Measurements from ENCODE around the gene WASF2. TPM values are rescaled to one million over a fixed set of nuclear protein-coding genes. Genes with fewer than 3 reads are reported as not detected.
A peak's percentile ranks its signal among the peaks of the same experiment; 100 is the strongest.

Gene WASF2
- total and polyA plus RNA-seq, 4 experiments from 2014 or later, result 31.6 to 164 (median 122) TPM

- Mint-ChIP-seq H3K4me1 (peaks cover 11 to 29% (median 19%) of the 10 kb centered on the region in 4 donors), H3K27ac (peak overlapping the region in 4 of 7 donors; percentile 39 to 81 (median 74)), H3K27me3 (no peaks in the 10 kb centered on the region), H3K4me3 (peak overlapping the region in 1 of 8 donors; percentile 65), H3K9me3 (no peaks in the 10 kb centered on the region), H3K36me3 (peaks cover 0 to under 1% of the 10 kb centered on the region in 2 donors)
- Histone ChIP-seq H3K27ac (ENCODE audit: low read depth, low read length) (no peak overlapping the region), H3K36me3 (ENCODE audit: insufficient read depth, low read length) (no peaks in the 10 kb centered on the region), H3K4me1 (ENCODE audit: insufficient read depth, low read length) (peaks cover 20% of the 10 kb centered on the region), H3K27me3 (ENCODE audit: insufficient read depth, low read length) (no peaks in the 10 kb centered on the region), H3K4me3 (ENCODE audit: low read length in 2 of 2) (no peak overlapping the region), H3K9me3 (ENCODE audit: control insufficient read depth in 1 of 2, low read length in 2 of 2) (no peaks in the 10 kb centered on the region)
- ChIA-PET CTCF (ENCODE audit: partially characterized antibody) (no interaction called here), POLR2A (ENCODE audit: partially characterized antibody) (no interaction called here)
- no peak for DNase-seq
- intact Hi-C loops (cut with micrococcal nuclease), result no loop called here
Measured at GRCh38 chr1:27517301-27517700, 27.3 kb upstream of the WASF2 start.

DNA sequence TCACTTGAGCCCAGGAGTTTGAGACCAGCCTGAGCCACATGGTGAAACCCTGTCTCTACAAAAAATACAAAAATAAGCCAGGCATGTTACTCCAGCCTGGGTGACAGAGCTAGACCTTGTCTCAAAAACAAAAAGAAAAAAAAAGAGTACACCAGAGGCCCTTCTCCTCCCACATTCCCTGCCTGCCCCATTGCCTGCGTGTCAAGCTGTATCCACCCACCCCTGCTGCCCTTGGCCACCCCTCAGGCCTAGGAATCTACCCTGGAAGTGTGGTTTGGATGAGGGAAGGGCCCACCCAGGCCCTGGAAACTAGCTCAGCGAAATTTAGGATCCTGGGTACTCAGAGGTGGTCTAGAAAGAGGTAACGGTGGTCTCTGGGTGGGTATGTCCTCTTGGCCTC, 25.7 kb upstream of the WASF2 start:
- Histone ChIP-seq H3K27ac (ENCODE audit: low read depth, low read length) (no peak overlapping the region), H3K36me3 (ENCODE audit: insufficient read depth, low read length) (no peaks in the 10 kb centered on the region), H3K4me3 (ENCODE audit: low read length in 2 of 2) (no peak overlapping the region), H3K27me3 (ENCODE audit: insufficient read depth, low read length) (no peaks in the 10 kb centered on the region), H3K9me3 (ENCODE audit: control insufficient read depth in 1 of 2, low read length in 2 of 2) (no peaks in the 10 kb centered on the region), H3K4me1 (ENCODE audit: insufficient read depth, low read length) (peaks cover 3% of the 10 kb centered on the region)
- no peak for DNase-seq
- ChIA-PET POLR2A (ENCODE audit: partially characterized antibody) (interaction anchor here (1.3 to 1.8 kb wide), 2 partner anchors 12 to 25 kb away, joined by 3 to 8 read pairs; partner anchors contain the start of gene WASF2), CTCF (ENCODE audit: partially characterized antibody) (interaction anchor here (0.7 to 1.6 kb wide), 3 partner anchors 10 to 219 kb away, joined by 3 to 5 read pairs (median 3); no protein-coding TSS in a partner anchor)
- H3K9me3 Mint-ChIP-seq, result no peaks in the 10 kb centered on the region
- intact Hi-C loops (cut with micrococcal nuclease), result no loop called here
- no peaks in the 10 kb centered on the region for H3K36me3 Mint-ChIP-seq
- H3K4me1 Mint-ChIP-seq, result peaks cover 0 to 13% (median 5%) of the 10 kb centered on the region in 4 donors
- H3K27me3 Mint-ChIP-seq, result no peaks in the 10 kb centered on the region
- H3K4me3 Mint-ChIP-seq, result no peak overlapping the region
- no peak overlapping the region for H3K27ac Mint-ChIP-seq

GRCh38 chr1:27513958-27514357, 24.0 kb upstream of the WASF2 start:
- H3K4me1 Mint-ChIP-seq, result peaks cover 0 to 6% (median 2%) of the 10 kb centered on the region in 4 donors
- H3K9me3 ChIP-seq (ENCODE audit: control insufficient read depth in 1 of 2, low read length in 2 of 2), result no peaks in the 10 kb centered on the region
- no peaks in the 10 kb centered on the region for H3K27me3 Mint-ChIP-seq
- intact Hi-C loops (cut with micrococcal nuclease), result no loop called here
- no peak overlapping the region for H3K27ac Mint-ChIP-seq
- ChIA-PET POLR2A (ENCODE audit: partially characterized antibody) (no interaction called here), CTCF (ENCODE audit: partially characterized antibody) (no interaction called here)
- no peak overlapping the region for H3K4me3 ChIP-seq (ENCODE audit: low read length in 2 of 2)
- no peak overlapping the region for H3K27ac ChIP-seq (ENCODE audit: low read depth, low read length)
- H3K4me1 ChIP-seq (ENCODE audit: insufficient read depth, low read length), result no peaks in the 10 kb centered on the region
- H3K36me3 Mint-ChIP-seq, result no peaks in the 10 kb centered on the region
- DNase-seq, result no peak
- H3K9me3 Mint-ChIP-seq, result no peaks in the 10 kb centered on the region
- no peaks in the 10 kb centered on the region for H3K27me3 ChIP-seq (ENCODE audit: insufficient read depth, low read length)
- no peak overlapping the region for H3K4me3 Mint-ChIP-seq
- no peaks in the 10 kb centered on the region for H3K36me3 ChIP-seq (ENCODE audit: insufficient read depth, low read length)

- Mint-ChIP-seq H3K36me3 (no peaks in the 10 kb centered on the region), H3K27ac (peak overlapping the region in 1 of 7 donors; percentile 37), H3K27me3 (no peaks in the 10 kb centered on the region), H3K4me3 (no peak overlapping the region), H3K9me3 (no peaks in the 10 kb centered on the region), H3K4me1 (peaks cover 0 to 6% (median 2%) of the 10 kb centered on the region in 4 donors)
- Histone ChIP-seq H3K36me3 (ENCODE audit: insufficient read depth, low read length) (no peaks in the 10 kb centered on the region), H3K4me1 (ENCODE audit: insufficient read depth, low read length) (no peaks in the 10 kb centered on the region), H3K9me3 (ENCODE audit: control insufficient read depth in 1 of 2, low read length in 2 of 2) (no peaks in the 10 kb centered on the region), H3K27me3 (ENCODE audit: insufficient read depth, low read length) (no peaks in the 10 kb centered on the region), H3K27ac (ENCODE audit: low read depth, low read length) (no peak overlapping the region), H3K4me3 (ENCODE audit: low read length in 2 of 2) (no peak overlapping the region)
- ChIA-PET POLR2A (ENCODE audit: partially characterized antibody) (no interaction called here), CTCF (ENCODE audit: partially characterized antibody) (no interaction called here)
- no peak for DNase-seq
- intact Hi-C loops (cut with micrococcal nuclease), result no loop called here
Measured at GRCh38 chr1:27513528-27513927, 23.6 kb upstream of the WASF2 start.

DNA sequence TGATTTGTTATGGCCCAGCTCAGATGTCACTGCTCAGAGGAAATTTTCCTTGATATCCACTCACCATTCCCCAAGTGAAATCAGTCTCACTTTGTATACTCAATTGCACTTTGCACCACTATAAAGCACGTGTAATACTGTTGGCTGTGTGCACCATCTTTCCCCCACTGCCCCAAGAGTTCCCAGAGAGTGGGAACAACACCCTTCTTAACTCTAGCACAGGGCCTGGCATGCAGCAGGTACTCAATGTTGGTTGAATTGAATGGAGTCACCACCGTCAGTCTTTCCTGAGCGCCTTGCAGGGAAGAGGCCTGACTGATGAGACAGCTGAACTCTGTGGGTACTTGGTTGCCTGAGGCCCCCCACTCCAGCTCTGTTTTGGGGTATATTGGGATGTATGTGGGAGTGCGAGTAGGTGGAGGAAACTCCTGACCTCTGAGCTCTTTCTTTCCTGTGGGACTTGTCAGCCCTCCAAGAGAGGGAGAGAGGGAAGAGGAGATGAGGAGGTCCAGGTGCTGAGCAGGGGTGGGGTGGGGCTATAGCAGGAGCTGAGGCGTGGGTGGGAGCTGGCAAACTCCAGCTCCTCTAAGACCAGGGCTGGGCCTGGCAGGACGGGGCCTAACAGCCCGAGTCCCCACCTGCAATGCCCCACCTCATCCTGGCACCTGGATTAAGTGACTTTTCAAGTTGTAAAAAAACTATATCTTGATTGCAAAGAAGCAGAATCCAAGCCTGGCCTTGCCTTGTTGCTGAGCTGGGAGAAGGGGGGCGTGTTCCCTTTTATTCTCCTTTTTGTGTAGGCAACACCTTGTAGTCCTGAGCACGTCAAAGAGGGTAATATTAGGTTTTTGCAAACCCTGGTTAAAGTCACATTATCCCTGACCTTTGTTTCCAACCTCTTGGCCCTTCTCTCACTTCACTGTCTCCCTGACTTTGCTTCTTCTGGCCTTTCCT, 19.4 kb upstream of the WASF2 start:
- Mint-ChIP-seq H3K27me3 (no peaks in the 10 kb centered on the region), H3K4me1 (peaks cover 0 to 5% (median 0%) of the 10 kb centered on the region in 4 donors), H3K27ac (peak overlapping the region in 3 of 7 donors; percentile 14 to 57 (median 52)), H3K36me3 (no peaks in the 10 kb centered on the region), H3K9me3 (no peaks in the 10 kb centered on the region), H3K4me3 (no peak overlapping the region)
- Histone ChIP-seq H3K4me3 (ENCODE audit: low read length in 2 of 2) (no peak overlapping the region), H3K4me1 (ENCODE audit: insufficient read depth, low read length) (no peaks in the 10 kb centered on the region), H3K36me3 (ENCODE audit: insufficient read depth, low read length) (no peaks in the 10 kb centered on the region), H3K9me3 (ENCODE audit: control insufficient read depth in 1 of 2, low read length in 2 of 2) (no peaks in the 10 kb centered on the region), H3K27ac (ENCODE audit: low read depth, low read length) (no peak overlapping the region), H3K27me3 (ENCODE audit: insufficient read depth, low read length) (no peaks in the 10 kb centered on the region)
- intact Hi-C loops (cut with micrococcal nuclease), result no loop called here
- no peak for DNase-seq
- CTCF ChIA-PET (ENCODE audit: partially characterized antibody), result no interaction called here
- POLR2A ChIA-PET (ENCODE audit: partially characterized antibody), result no interaction called here

DNA sequence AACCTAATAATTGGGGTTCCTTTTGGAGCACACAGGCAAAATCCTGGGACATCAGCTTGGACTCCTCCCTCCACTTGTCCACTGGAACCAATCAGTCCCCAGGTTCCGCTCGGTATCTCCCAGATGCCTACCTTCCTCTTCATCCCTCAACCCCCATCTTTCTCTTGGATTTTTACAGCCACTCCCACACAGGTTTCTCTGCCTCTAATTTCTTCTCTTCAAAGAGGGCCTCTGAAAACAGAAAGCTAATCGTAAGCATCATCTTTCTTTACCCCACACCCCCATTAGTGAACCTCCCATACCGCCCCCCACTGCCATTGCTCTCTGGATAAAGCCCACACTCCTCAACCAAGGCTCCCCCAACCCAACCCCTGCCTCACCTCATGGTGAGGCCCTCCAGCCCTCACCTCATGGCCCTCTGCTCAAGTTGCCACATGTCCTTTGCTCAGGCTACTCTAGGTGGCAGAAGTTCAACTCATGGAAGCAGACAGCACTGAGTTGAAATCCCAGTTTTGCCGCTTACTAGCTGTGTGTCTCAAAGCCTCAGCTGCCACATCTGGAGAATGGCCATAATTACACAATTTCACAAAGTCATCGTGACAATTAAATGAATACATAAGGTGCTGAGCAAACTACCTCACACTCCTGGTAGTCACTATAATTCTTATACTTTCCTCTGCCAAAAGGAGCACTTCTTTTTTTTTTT, 18.1 kb upstream of the WASF2 start:
- Histone ChIP-seq H3K27me3 (ENCODE audit: insufficient read depth, low read length) (no peaks in the 10 kb centered on the region), H3K9me3 (ENCODE audit: control insufficient read depth in 1 of 2, low read length in 2 of 2) (no peaks in the 10 kb centered on the region), H3K4me1 (ENCODE audit: insufficient read depth, low read length) (no peaks in the 10 kb centered on the region), H3K36me3 (ENCODE audit: insufficient read depth, low read length) (no peaks in the 10 kb centered on the region), H3K4me3 (ENCODE audit: low read length in 2 of 2) (no peak overlapping the region), H3K27ac (ENCODE audit: low read depth, low read length) (no peak overlapping the region)
- H3K36me3 Mint-ChIP-seq, result no peaks in the 10 kb centered on the region
- POLR2A ChIA-PET (ENCODE audit: partially characterized antibody), result interaction anchor here (0.7 kb wide), 2 partner anchors 13 to 14 kb away, joined by 3 read pairs; no protein-coding TSS in a partner anchor
- no peaks in the 10 kb centered on the region for H3K27me3 Mint-ChIP-seq
- H3K4me1 Mint-ChIP-seq, result peaks cover 0 to 5% (median 0%) of the 10 kb centered on the region in 4 donors
- CTCF ChIA-PET (ENCODE audit: partially characterized antibody), result no interaction called here
- H3K27ac Mint-ChIP-seq, result peak overlapping the region in 4 of 7 donors; percentile 65 to 91 (median 82)
- H3K4me3 Mint-ChIP-seq, result no peak overlapping the region
- H3K9me3 Mint-ChIP-seq, result no peaks in the 10 kb centered on the region
- intact Hi-C loops (cut with micrococcal nuclease), result no loop called here
- DNase-seq, result no peak

- CTCF ChIA-PET (ENCODE audit: partially characterized antibody), result no interaction called here
- Mint-ChIP-seq H3K9me3 (no peaks in the 10 kb centered on the region), H3K4me3 (no peak overlapping the region), H3K27me3 (no peaks in the 10 kb centered on the region), H3K27ac (peak overlapping the region in 1 of 7 donors; percentile 43), H3K4me1 (peaks cover 0 to 5% (median 0%) of the 10 kb centered on the region in 4 donors), H3K36me3 (no peaks in the 10 kb centered on the region)
- Histone ChIP-seq H3K9me3 (ENCODE audit: control insufficient read depth in 1 of 2, low read length in 2 of 2) (no peaks in the 10 kb centered on the region), H3K27ac (ENCODE audit: low read depth, low read length) (no peak overlapping the region), H3K4me1 (ENCODE audit: insufficient read depth, low read length) (no peaks in the 10 kb centered on the region), H3K27me3 (ENCODE audit: insufficient read depth, low read length) (no peaks in the 10 kb centered on the region), H3K4me3 (ENCODE audit: low read length in 2 of 2) (no peak overlapping the region), H3K36me3 (ENCODE audit: insufficient read depth, low read length) (no peaks in the 10 kb centered on the region)
- POLR2A ChIA-PET (ENCODE audit: partially characterized antibody), result no interaction called here
- no peak for DNase-seq
- intact Hi-C loops (cut with micrococcal nuclease), result no loop called here
Measured at GRCh38 chr1:27506703-27507102, 16.7 kb upstream of the WASF2 start.
